ENCODE measurements around the gene RTRAF.

DNA sequence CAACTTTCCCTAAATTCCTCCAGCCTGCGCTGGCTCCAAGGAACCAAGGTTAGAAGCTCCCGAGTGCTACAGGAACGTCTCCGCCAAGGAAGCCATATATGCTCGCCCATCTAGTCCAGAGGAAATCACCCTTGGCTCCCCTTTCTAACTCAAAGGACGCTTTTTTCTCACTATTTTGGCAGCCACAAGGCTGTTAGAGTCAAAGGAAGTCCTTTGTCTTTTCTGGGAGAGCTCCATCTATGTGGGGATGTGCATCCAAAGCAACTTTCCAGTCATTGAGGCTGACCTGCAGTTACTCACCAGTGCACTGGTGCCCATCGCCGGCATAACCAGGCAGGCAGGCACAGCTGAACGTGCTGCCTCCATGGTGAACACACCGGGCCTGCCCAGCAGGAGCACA lies 37.6 kb downstream of the RTRAF start:
- no peak for TF ChIP-seq ZFX (IDR thresholded peaks at IDR 0.05; ENCODE audit: borderline replicate concordance)
- TF ChIP-seq, protein P1, sequence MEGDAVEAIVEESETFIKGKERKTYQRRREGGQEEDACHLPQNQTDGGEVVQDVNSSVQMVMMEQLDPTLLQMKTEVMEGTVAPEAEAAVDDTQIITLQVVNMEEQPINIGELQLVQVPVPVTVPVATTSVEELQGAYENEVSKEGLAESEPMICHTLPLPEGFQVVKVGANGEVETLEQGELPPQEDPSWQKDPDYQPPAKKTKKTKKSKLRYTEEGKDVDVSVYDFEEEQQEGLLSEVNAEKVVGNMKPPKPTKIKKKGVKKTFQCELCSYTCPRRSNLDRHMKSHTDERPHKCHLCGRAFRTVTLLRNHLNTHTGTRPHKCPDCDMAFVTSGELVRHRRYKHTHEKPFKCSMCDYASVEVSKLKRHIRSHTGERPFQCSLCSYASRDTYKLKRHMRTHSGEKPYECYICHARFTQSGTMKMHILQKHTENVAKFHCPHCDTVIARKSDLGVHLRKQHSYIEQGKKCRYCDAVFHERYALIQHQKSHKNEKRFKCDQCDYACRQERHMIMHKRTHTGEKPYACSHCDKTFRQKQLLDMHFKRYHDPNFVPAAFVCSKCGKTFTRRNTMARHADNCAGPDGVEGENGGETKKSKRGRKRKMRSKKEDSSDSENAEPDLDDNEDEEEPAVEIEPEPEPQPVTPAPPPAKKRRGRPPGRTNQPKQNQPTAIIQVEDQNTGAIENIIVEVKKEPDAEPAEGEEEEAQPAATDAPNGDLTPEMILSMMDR (IDR thresholded peaks at IDR 0.05): no peak
